ENCODE measurements around the gene EMILIN2.

EMILIN2 gene

GRCh38 chr18:2883076-2883735 lies 36.4 kb downstream of the EMILIN2 start:
- TF ChIP-seq, protein P1, sequence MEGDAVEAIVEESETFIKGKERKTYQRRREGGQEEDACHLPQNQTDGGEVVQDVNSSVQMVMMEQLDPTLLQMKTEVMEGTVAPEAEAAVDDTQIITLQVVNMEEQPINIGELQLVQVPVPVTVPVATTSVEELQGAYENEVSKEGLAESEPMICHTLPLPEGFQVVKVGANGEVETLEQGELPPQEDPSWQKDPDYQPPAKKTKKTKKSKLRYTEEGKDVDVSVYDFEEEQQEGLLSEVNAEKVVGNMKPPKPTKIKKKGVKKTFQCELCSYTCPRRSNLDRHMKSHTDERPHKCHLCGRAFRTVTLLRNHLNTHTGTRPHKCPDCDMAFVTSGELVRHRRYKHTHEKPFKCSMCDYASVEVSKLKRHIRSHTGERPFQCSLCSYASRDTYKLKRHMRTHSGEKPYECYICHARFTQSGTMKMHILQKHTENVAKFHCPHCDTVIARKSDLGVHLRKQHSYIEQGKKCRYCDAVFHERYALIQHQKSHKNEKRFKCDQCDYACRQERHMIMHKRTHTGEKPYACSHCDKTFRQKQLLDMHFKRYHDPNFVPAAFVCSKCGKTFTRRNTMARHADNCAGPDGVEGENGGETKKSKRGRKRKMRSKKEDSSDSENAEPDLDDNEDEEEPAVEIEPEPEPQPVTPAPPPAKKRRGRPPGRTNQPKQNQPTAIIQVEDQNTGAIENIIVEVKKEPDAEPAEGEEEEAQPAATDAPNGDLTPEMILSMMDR (IDR thresholded peaks at IDR 0.05; ENCODE audit: unreplicated experiment in 3 of 3), result no peak
- peaks cover 12% of the 10 kb centered on the region for H3K9me3 Mint-ChIP-seq
- peaks cover 20% of the 10 kb centered on the region for H3K36me3 Mint-ChIP-seq (ENCODE audit: low read depth)
- peaks cover 5% of the 10 kb centered on the region for H3K27me3 Mint-ChIP-seq (ENCODE audit: low read depth)
- peak overlapping the region in 1 of 3 experiments; percentile 42 for H3K4me3 Mint-ChIP-seq
- peak overlapping the region; percentile 95 to 99 (median 95) for H3K27ac Mint-ChIP-seq
- H3K4me1 Mint-ChIP-seq, result peaks cover 36% of the 10 kb centered on the region

GRCh38 chr18:2884706-2885285 lies 38.0 kb downstream of the EMILIN2 start:
- TF ChIP-seq, protein P1 (IDR thresholded peaks at IDR 0.05; ENCODE audit: unreplicated experiment in 3 of 3), result no peak
- Mint-ChIP-seq H3K27me3 (ENCODE audit: low read depth) (no peaks in the 10 kb centered on the region), H3K9me3 (peaks cover 12% of the 10 kb centered on the region), H3K4me3 (no peak overlapping the region), H3K4me1 (peaks cover 28% of the 10 kb centered on the region), H3K27ac (peak overlapping the region in 2 of 3 experiments; percentile 95 to 99), H3K36me3 (ENCODE audit: low read depth) (peaks cover 26% of the 10 kb centered on the region)

DNA sequence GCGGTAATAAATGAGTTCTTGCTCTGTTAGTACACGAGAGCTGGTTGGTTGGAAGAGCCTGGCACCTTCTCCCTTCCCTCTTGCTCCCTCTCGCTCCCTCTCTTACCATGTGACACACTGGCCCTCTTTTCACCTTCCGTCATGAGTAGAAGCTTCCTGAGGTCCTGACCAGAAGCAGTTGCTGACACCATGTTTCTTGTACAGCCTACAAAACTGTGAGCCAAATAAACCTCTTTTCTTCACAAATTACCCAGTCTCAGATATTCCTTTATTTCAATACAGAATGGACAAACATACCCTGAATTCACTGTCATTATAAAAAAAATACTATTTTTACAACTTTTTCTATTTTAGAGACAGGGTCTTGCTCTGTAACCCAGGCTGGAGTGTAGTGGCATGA lies 40.7 kb downstream of the EMILIN2 start:
- Mint-ChIP-seq H3K36me3 (ENCODE audit: low read depth) (peaks cover 33% of the 10 kb centered on the region), H3K27me3 (ENCODE audit: low read depth) (peaks cover 5% of the 10 kb centered on the region), H3K4me1 (peaks cover 13% of the 10 kb centered on the region), H3K9me3 (peaks cover 12% of the 10 kb centered on the region), H3K27ac (peak overlapping the region in 1 of 3 experiments; percentile 35), H3K4me3 (no peak overlapping the region)
- TF ChIP-seq, protein P1 (IDR thresholded peaks at IDR 0.05; ENCODE audit: unreplicated experiment in 3 of 3), result no peak

DNA sequence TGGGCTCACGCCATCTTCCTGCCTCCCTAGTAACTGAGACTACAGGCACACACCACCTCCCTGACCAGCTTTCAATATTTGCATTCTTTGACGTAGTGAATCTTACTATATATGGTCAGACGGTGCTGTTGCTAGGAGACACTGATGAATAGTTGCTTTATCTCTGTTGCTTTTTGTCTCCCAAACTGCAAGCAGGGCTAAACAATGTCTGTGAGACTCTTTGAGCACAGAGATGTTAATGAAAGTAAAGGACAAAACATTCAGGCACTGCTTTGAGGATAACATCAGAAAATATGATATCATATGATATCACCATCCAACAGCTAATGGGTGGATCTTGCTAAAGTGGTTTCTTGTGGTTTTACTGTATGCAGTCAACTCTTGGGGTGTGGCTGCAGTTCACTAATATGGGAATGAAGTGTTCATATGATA lies 43.0 kb downstream of the EMILIN2 start:
- H3K27ac Mint-ChIP-seq, result peak overlapping the region in 1 of 3 experiments; percentile 44
- peaks cover 33% of the 10 kb centered on the region for H3K36me3 Mint-ChIP-seq (ENCODE audit: low read depth)
- peaks cover 5% of the 10 kb centered on the region for H3K27me3 Mint-ChIP-seq (ENCODE audit: low read depth)
- TF ChIP-seq, protein P1 (IDR thresholded peaks at IDR 0.05; ENCODE audit: unreplicated experiment in 3 of 3), result no peak
- peaks cover 12% of the 10 kb centered on the region for H3K9me3 Mint-ChIP-seq
- peaks cover 7% of the 10 kb centered on the region for H3K4me1 Mint-ChIP-seq
- H3K4me3 Mint-ChIP-seq, result no peak overlapping the region

GRCh38 chr18:2890606-2891005 lies 43.8 kb downstream of the EMILIN2 start:
- Mint-ChIP-seq H3K27me3 (ENCODE audit: low read depth) (peaks cover 5% of the 10 kb centered on the region), H3K9me3 (peaks cover 12% of the 10 kb centered on the region), H3K4me3 (no peak overlapping the region), H3K27ac (no peak overlapping the region), H3K4me1 (peaks cover 11% of the 10 kb centered on the region), H3K36me3 (ENCODE audit: low read depth) (peaks cover 37% of the 10 kb centered on the region)
- TF ChIP-seq, protein P1 (IDR thresholded peaks at IDR 0.05; ENCODE audit: unreplicated experiment in 3 of 3), result no peak
